CD14-positive monocyte (primary cell): Measurements from ENCODE around the gene OSBP2. TPM values are rescaled to one million over a fixed set of nuclear protein-coding genes. Genes with fewer than 3 reads are reported as not detected.

Experiments
- DNase-seq, 3 donors: peaks; one replicate each; pipeline ENCODE4 v3.0.0-alpha.2; 2011 to 2022
- H2AFZ ChIP-seq: 2 replicates; pipeline ENCODE4 v1.6.0; 2012; ENCODE audit warnings: mild to moderate bottlenecking, low read depth, low read length, inconsistent platforms; ENCODE audit not compliant: insufficient read depth, poor library complexity, severe bottlenecking
- H3K27ac ChIP-seq, 2 donors: 1 replicate in 1 of 2; 2 replicates in 1 of 2; pipeline ENCODE4 v1.5.1; 2012 to 2013; ENCODE audit warnings: low read length in 2 of 2, control low read depth in 1 of 2, inconsistent platforms in 1 of 2, low read depth in 1 of 2, mild to moderate bottlenecking in 1 of 2
- H3K27me3 ChIP-seq, 2 donors: one replicate each; pipeline versions ENCODE4 v1.6.0 to v1.6.1; 2011 to 2013; ENCODE audit warnings: low read length in 2 of 2; ENCODE audit not compliant: control insufficient read depth in 2 of 2, insufficient read depth in 2 of 2
- H3K36me3 ChIP-seq, 2 donors: replicated peaks in 1 of 2; 1 replicate in 1 of 2; 2 replicates in 1 of 2; pipeline versions ENCODE4 v1.5.1 to v1.6.1; 2012 to 2013; ENCODE audit warnings: low read length in 2 of 2, control low read depth in 1 of 2, inconsistent platforms in 1 of 2, mild to moderate bottlenecking in 1 of 2; ENCODE audit not compliant: insufficient read depth in 2 of 2, control insufficient read depth in 1 of 2
- H3K4me1 ChIP-seq, 2 donors: 1 replicate in 1 of 2; 2 replicates in 1 of 2; pipeline versions ENCODE4 v1.5.1 to v1.6.1; 2012 to 2013; ENCODE audit warnings: low read length in 2 of 2, control low read depth in 1 of 2, inconsistent platforms in 1 of 2, mild to moderate bottlenecking in 1 of 2, moderate library complexity in 1 of 2; ENCODE audit not compliant: insufficient read depth in 2 of 2, control insufficient read depth in 1 of 2
- H3K4me2 ChIP-seq: replicated peaks from 2 replicates; pipeline ENCODE3; 2012; ENCODE audit warnings: low read length, moderate library complexity, mild to moderate bottlenecking; ENCODE audit not compliant: poor library complexity, severe bottlenecking; ENCODE audit errors: extremely low read depth
- H3K4me3 ChIP-seq, 3 experiments: fragments of 200-600 bp in 1 of 3; sonication (generic) in 1 of 3; replicated peaks in 1 of 3; 1 replicate in 2 of 3; 2 replicates in 1 of 3; pipeline ENCODE4 v1.5.1; 2011 to 2013; ENCODE audit warnings: low read length in 3 of 3, mild to moderate bottlenecking in 3 of 3, control low read depth in 2 of 3, low read depth in 2 of 3, inconsistent platforms in 1 of 3, moderate library complexity in 1 of 3
- H3K79me2 ChIP-seq: 2 replicates; pipeline ENCODE4 v1.6.0; 2012; ENCODE audit warnings: mild to moderate bottlenecking, control low read depth, inconsistent platforms, low read length, moderate library complexity; ENCODE audit not compliant: insufficient read depth
- H3K9ac ChIP-seq: 2 replicates; pipeline ENCODE4 v1.6.0; 2017; ENCODE audit warnings: low read length, mild to moderate bottlenecking; ENCODE audit not compliant: insufficient read depth, poor library complexity, severe bottlenecking
- H3K9me3 ChIP-seq, 2 donors: replicated peaks in 1 of 2; 1 replicate in 1 of 2; 2 replicates in 1 of 2; pipeline versions ENCODE4 v1.5.1 to v1.6.1; 2012 to 2013; ENCODE audit warnings: low read length in 2 of 2, control low read depth in 1 of 2; ENCODE audit not compliant: control insufficient read depth in 1 of 2, insufficient read depth in 1 of 2
- H4K20me1 ChIP-seq: 2 replicates; pipeline ENCODE4 v1.6.0; 2012; ENCODE audit warnings: mild to moderate bottlenecking, low read length, control low read depth, moderate library complexity; ENCODE audit not compliant: insufficient read depth
- H3K27ac Mint-ChIP-seq, 7 donors: one replicate each; pipeline ENCODE4 v1.8.0; 2020; ENCODE audit warnings: mild to moderate bottlenecking in 7 of 7, mixed read lengths in 7 of 7, moderate library complexity in 6 of 7, inconsistent platforms in 2 of 7
- H3K27me3 Mint-ChIP-seq, 3 donors: one replicate each; pipeline ENCODE4 v1.8.0; 2021 to 2022; ENCODE audit warnings: low read depth in 3 of 3, mild to moderate bottlenecking in 3 of 3, mixed read lengths in 3 of 3, moderate library complexity in 3 of 3, inconsistent platforms in 1 of 3
- H3K36me3 Mint-ChIP-seq, 2 donors: one replicate each; pipeline ENCODE4 v1.8.0; 2020; ENCODE audit warnings: mixed read lengths in 2 of 2, inconsistent platforms in 1 of 2, mild to moderate bottlenecking in 1 of 2
- H3K4me1 Mint-ChIP-seq: one replicate; pipeline ENCODE4 v1.8.0; 2020; ENCODE audit warnings: mild to moderate bottlenecking, mixed read lengths
- H3K4me3 Mint-ChIP-seq, 2 donors: one replicate each; pipeline ENCODE4 v1.8.0; 2020; ENCODE audit warnings: mild to moderate bottlenecking in 2 of 2, mixed read lengths in 2 of 2, moderate library complexity in 1 of 2
- H3K9me3 Mint-ChIP-seq, 7 donors: one replicate each; pipeline ENCODE4 v1.8.0; 2020 to 2022; ENCODE audit warnings: mixed read lengths in 7 of 7, mild to moderate bottlenecking in 6 of 7, moderate library complexity in 6 of 7, inconsistent platforms in 2 of 7
- WGBS: methylation state at CpG from one replicate; pipeline ENCODE4 v1.1.5; 2013; ENCODE audit warnings: missing lambda C conversion rate; ENCODE audit not compliant: insufficient coverage; 5-methylcytosine and 5-hydroxymethylcytosine counted together
- intact Hi-C, 2 donors: fragments of 100-400 bp; cut with micrococcal nuclease; formaldehyde crosslinking; loops; one replicate each; pipeline versions ENCODE4 v1.15.0 to v1.15.1; 2023
- polyA plus RNA-seq, 3 donors: library from polyadenylated mRNA; depleted of rRNA in 1 of 3; unstranded in 2 of 3; stranded (reverse) in 1 of 3; fragments of 300-500 nt in 2 of 3; fragments of >200 nt in 1 of 3; fragmentation: Illumina TruSeq in 2 of 3; gene quantifications; 1 replicate in 2 of 3; 2 replicates in 1 of 3; pipeline ENCODE4 v1.2.3, GENCODE V29; 2012 to 2021
- TF ChIP-seq, protein P1 (sequence below): fragments of 200-600 bp; IDR thresholded peaks from one replicate; pipeline ENCODE4 v1.8.0; 2022; ENCODE audit warnings: antibody characterized with exemption, mild to moderate bottlenecking

OSBP2 gene
- polyA plus RNA-seq, 3 donors = 0.21 to 0.54 TPM; not detected in 1

- peaks cover 0 to 4% of the 10 kb centered on the region in 2 donors for H3K36me3 ChIP-seq
- peaks cover 0 to 6% (median 2%) of the 10 kb centered on the region in 3 donors for H3K27me3 Mint-ChIP-seq
- no peaks in the 10 kb centered on the region for H3K79me2 ChIP-seq
- peak overlapping the region in 2 of 7 donors; percentile 41 to 42 for H3K27ac Mint-ChIP-seq
- no peak overlapping the region for H3K27ac ChIP-seq
- H3K4me3 ChIP-seq = no peak overlapping the region
- H3K27me3 ChIP-seq = no peaks in the 10 kb centered on the region
- H3K9me3 ChIP-seq = no peaks in the 10 kb centered on the region
- no peaks in the 10 kb centered on the region for H3K4me1 Mint-ChIP-seq
- 92% methylated on average over 11 of the region's 17 CpGs for WGBS
- DNase-seq = peak in 1 of 3 donors; percentile 3
- H3K4me3 Mint-ChIP-seq = no peak overlapping the region
- no peaks in the 10 kb centered on the region for H4K20me1 ChIP-seq
- H3K36me3 Mint-ChIP-seq = no peaks in the 10 kb centered on the region
- no peaks in the 10 kb centered on the region for H3K9me3 Mint-ChIP-seq
- H3K4me2 ChIP-seq = no peak overlapping the region
- intact Hi-C loops = no loop called here
- no peaks in the 10 kb centered on the region for H3K4me1 ChIP-seq
- TF ChIP-seq, protein P1, sequence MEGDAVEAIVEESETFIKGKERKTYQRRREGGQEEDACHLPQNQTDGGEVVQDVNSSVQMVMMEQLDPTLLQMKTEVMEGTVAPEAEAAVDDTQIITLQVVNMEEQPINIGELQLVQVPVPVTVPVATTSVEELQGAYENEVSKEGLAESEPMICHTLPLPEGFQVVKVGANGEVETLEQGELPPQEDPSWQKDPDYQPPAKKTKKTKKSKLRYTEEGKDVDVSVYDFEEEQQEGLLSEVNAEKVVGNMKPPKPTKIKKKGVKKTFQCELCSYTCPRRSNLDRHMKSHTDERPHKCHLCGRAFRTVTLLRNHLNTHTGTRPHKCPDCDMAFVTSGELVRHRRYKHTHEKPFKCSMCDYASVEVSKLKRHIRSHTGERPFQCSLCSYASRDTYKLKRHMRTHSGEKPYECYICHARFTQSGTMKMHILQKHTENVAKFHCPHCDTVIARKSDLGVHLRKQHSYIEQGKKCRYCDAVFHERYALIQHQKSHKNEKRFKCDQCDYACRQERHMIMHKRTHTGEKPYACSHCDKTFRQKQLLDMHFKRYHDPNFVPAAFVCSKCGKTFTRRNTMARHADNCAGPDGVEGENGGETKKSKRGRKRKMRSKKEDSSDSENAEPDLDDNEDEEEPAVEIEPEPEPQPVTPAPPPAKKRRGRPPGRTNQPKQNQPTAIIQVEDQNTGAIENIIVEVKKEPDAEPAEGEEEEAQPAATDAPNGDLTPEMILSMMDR = peak; percentile 85
- H2AFZ ChIP-seq = no peak overlapping the region
- H3K9ac ChIP-seq = no peak overlapping the region
These were observed 196.2 kb downstream of the OSBP2 start for GRCh38 chr22:30890686-30891442.

- Mint-ChIP-seq H3K36me3 (no peaks in the 10 kb centered on the region), H3K9me3 (no peaks in the 10 kb centered on the region), H3K27ac (peak overlapping the region in 1 of 7 donors; percentile 83), H3K4me1 (no peaks in the 10 kb centered on the region), H3K27me3 (peaks cover 2 to 6% (median 2%) of the 10 kb centered on the region in 3 donors), H3K4me3 (no peak overlapping the region)
- Histone ChIP-seq H3K36me3 (peaks cover 0 to 4% of the 10 kb centered on the region in 2 donors), H3K27ac (no peak overlapping the region), H2AFZ (no peak overlapping the region), H3K79me2 (no peaks in the 10 kb centered on the region), H3K9ac (no peak overlapping the region), H3K4me3 (no peak overlapping the region), H3K9me3 (no peaks in the 10 kb centered on the region), H3K4me2 (no peak overlapping the region), H3K27me3 (no peaks in the 10 kb centered on the region), H4K20me1 (no peaks in the 10 kb centered on the region), H3K4me1 (no peaks in the 10 kb centered on the region)
- DNase-seq = no peak
- WGBS = 93% methylated on average over 5 of the region's 8 CpGs
- TF ChIP-seq, protein P1 = no peak
- intact Hi-C loops = no loop called here
These were observed 196.7 kb downstream of the OSBP2 start for GRCh38 chr22:30891443-30891755.
